SU-DHL-6 (cell line): ENCODE measurements around the gene LTBP1.

Experiments
- H2AFZ ChIP-seq: fragments of 200-600 bp; sonication (generic); 2 replicates; pipeline ENCODE4 v1.6.1; 2014; ENCODE audit warnings: low read depth, mild to moderate bottlenecking, moderate library complexity, mixed read lengths, antibody characterized with exemption, low read length; ENCODE audit not compliant: severe bottlenecking
- H3F3A ChIP-seq: fragments of 200-600 bp; shearing (Covaris generic); 2 replicates; pipeline ENCODE4 v1.6.0; 2016; ENCODE audit warnings: antibody characterized with exemption, mild to moderate bottlenecking; ENCODE audit not compliant: insufficient read depth
- H3K27ac ChIP-seq: fragments of 200-600 bp; sonication (generic); 2 replicates; pipeline ENCODE4 v1.5.1; 2016; ENCODE audit warnings: low read depth, mild to moderate bottlenecking, low read length, moderate library complexity, mixed read lengths
- H3K27me3 ChIP-seq: fragments of 200-600 bp; sonication (generic), shearing (Covaris generic); 2 replicates; pipeline ENCODE4 v1.6.0; 2014; ENCODE audit warnings: mild to moderate bottlenecking, low read length
- H3K36me3 ChIP-seq: fragments of 200-600 bp; sonication (generic); 2 replicates; pipeline ENCODE4 v1.6.1; 2014; ENCODE audit warnings: mild to moderate bottlenecking, low read length, mixed read lengths
- H3K4me2 ChIP-seq: fragments of 300-600, 200-600 bp; shearing (Covaris generic), sonication (generic); 2 replicates; pipeline ENCODE4 v1.6.0; 2014; ENCODE audit warnings: low read length, low read depth, mild to moderate bottlenecking; ENCODE audit not compliant: poor library complexity, severe bottlenecking
- H3K4me3 ChIP-seq: fragments of 200-600 bp; sonication (generic); 2 replicates; pipeline ENCODE4 v1.5.1; 2014; ENCODE audit warnings: antibody characterized with exemption, low read length, mild to moderate bottlenecking, mixed read lengths; ENCODE audit not compliant: insufficient read depth, poor library complexity, severe bottlenecking
- H3K79me2 ChIP-seq: fragments of 200-600 bp; sonication (generic); 2 replicates; pipeline ENCODE4 v1.6.1; 2014; ENCODE audit warnings: mild to moderate bottlenecking, low read length, moderate library complexity; ENCODE audit not compliant: insufficient read depth
- H3K9ac ChIP-seq: fragments of 200-600 bp; sonication (generic); 2 replicates; pipeline ENCODE4 v1.7.0; 2014; ENCODE audit warnings: mild to moderate bottlenecking, low read length
- H3K9me2 ChIP-seq: fragments of 200-600 bp; sonication (generic); replicated peaks from 2 replicates; pipeline ENCODE4 v1.6.1; 2014; ENCODE audit warnings: low read length; ENCODE audit not compliant: insufficient read depth
- H3K9me3 ChIP-seq: fragments of 200-600 bp; sonication (generic); 2 replicates; pipeline ENCODE4 v1.6.1; 2014; ENCODE audit warnings: low read length, mixed read lengths; ENCODE audit not compliant: insufficient read depth
- H4K20me1 ChIP-seq: fragments of 200-600 bp; sonication (generic); 2 replicates; pipeline ENCODE4 v1.6.1; 2014; ENCODE audit warnings: low read depth, mild to moderate bottlenecking, antibody characterized with exemption, low read length, moderate library complexity, mixed read lengths
- EZH2phosphoT487 ChIP-seq: fragments of 200-600 bp; sonication (generic), shearing (Covaris generic); conservative IDR thresholded peaks from 2 replicates; pipeline ENCODE4 v1.6.1; 2018; ENCODE audit warnings: mild to moderate bottlenecking, antibody characterized with exemption, low read length, moderate library complexity, mixed read lengths
- TF ChIP-seq, protein P1 (sequence below): fragments of 200-600 bp; sonication (generic); IDR thresholded peaks from one replicate; pipeline ENCODE4 v1.5.1; 2017; ENCODE audit warnings: antibody characterized with exemption, mild to moderate bottlenecking, low read length, moderate library complexity; ENCODE audit not compliant: insufficient read depth, poor library complexity, severe bottlenecking

The LTBP1 gene

DNA sequence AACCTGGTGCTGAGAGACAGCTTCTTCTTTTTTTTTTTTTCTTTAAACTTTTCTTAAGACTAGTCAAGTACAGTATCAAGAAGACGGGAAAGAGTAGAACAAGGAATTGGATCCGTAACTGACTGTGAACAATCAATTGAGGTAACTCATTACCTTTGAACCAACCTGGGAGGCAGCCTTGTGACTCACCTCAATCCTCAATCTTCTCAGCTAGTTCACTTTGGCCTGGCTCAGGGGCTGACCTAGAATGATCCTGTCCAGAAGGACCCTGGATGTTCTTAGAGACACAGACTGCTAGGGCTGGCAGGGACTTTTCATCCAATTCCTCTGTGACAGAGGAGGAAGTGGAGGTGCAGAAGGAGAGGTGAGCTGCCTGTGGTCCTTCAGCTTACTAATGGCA is 1.5 kb upstream of the LTBP1 start:
- Histone ChIP-seq H3F3A (peaks cover 66% of the 10 kb centered on the region), H3K79me2 (peaks cover 36% of the 10 kb centered on the region), H3K4me2 (peak overlapping the region; percentile 97), H3K27ac (peak overlapping the region; percentile 94), H3K9me2 (no peaks in the 10 kb centered on the region), H3K27me3 (no peaks in the 10 kb centered on the region), H3K9me3 (no peaks in the 10 kb centered on the region), H3K4me3 (no peak overlapping the region), H2AFZ (no peak overlapping the region), H4K20me1 (no peaks in the 10 kb centered on the region), H3K9ac (peak overlapping the region; percentile 85; the same call in 1 of the 2 replicates), H3K36me3 (peaks cover 6% of the 10 kb centered on the region; the same call in 1 of the 2 replicates)
- TF ChIP-seq, protein P1, sequence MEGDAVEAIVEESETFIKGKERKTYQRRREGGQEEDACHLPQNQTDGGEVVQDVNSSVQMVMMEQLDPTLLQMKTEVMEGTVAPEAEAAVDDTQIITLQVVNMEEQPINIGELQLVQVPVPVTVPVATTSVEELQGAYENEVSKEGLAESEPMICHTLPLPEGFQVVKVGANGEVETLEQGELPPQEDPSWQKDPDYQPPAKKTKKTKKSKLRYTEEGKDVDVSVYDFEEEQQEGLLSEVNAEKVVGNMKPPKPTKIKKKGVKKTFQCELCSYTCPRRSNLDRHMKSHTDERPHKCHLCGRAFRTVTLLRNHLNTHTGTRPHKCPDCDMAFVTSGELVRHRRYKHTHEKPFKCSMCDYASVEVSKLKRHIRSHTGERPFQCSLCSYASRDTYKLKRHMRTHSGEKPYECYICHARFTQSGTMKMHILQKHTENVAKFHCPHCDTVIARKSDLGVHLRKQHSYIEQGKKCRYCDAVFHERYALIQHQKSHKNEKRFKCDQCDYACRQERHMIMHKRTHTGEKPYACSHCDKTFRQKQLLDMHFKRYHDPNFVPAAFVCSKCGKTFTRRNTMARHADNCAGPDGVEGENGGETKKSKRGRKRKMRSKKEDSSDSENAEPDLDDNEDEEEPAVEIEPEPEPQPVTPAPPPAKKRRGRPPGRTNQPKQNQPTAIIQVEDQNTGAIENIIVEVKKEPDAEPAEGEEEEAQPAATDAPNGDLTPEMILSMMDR: no peak
- no peak for TF ChIP-seq EZH2phosphoT487

DNA sequence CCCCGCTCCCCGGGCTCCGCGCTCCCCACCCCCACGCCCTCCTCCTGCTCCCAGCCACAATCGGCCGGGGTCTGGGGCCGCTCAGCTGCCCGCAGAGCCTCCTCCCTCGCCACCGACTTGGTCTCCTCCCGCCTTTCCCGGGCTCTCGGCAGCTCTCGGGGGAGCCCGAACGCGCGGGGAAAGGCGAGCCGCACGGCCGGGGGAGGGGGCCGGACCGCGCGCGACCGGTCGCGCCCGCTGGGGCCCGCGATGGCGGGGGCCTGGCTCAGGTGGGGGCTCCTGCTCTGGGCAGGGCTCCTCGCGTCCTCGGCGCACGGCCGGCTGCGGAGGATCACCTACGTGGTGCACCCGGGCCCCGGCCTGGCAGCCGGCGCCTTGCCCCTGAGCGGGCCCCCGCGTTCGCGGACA is 327 bp downstream of the LTBP1 start:
- H2AFZ ChIP-seq: no peak overlapping the region
- H3K27me3 ChIP-seq: no peaks in the 10 kb centered on the region
- H3F3A ChIP-seq: peaks cover 55% of the 10 kb centered on the region
- H4K20me1 ChIP-seq: no peaks in the 10 kb centered on the region; the same call in 1 of the 2 replicates
- H3K9me3 ChIP-seq: no peaks in the 10 kb centered on the region
- H3K4me2 ChIP-seq: peak overlapping the region; percentile 97
- H3K27ac ChIP-seq: peak overlapping the region; percentile 94
- H3K9me2 ChIP-seq: no peaks in the 10 kb centered on the region
- peaks cover 54% of the 10 kb centered on the region for H3K79me2 ChIP-seq
- H3K9ac ChIP-seq: peak overlapping the region; percentile 85
- peaks cover 14% of the 10 kb centered on the region; the same call in 1 of the 2 replicates for H3K36me3 ChIP-seq
- peak overlapping the region; percentile 87 for H3K4me3 ChIP-seq
- no peak for TF ChIP-seq EZH2phosphoT487
- TF ChIP-seq, protein P1: no peak

DNA sequence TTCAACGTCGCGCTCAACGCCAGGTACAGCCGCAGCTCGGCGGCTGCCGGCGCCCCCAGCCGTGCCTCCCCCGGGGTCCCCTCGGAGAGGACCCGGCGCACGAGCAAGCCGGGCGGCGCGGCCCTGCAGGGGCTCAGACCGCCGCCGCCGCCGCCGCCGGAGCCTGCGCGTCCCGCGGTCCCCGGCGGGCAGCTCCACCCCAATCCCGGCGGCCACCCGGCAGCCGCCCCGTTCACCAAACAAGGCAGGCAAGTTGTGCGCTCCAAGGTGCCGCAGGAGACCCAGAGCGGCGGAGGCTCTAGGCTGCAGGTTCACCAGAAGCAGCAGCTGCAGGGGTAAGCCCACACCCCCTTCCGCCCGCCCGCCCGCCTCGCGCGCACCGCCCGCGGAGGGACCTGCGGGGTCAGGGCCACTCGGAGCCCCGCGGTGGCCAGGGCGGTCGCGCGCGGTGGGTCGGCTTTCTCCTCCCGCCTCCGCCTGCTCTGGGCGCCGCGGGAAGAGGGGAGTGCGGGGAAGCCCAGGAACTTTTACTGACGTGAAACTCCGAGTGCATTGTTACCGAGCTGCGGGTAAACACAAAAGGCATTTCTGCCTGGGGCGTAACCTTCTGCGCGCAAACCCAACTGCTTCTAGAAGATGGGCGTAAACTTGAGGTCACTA is 861 bp downstream of the LTBP1 start:
- Histone ChIP-seq H4K20me1 (no peaks in the 10 kb centered on the region; the same call in 1 of the 2 replicates), H3K27ac (peak overlapping the region; percentile 94), H2AFZ (no peak overlapping the region), H3K9ac (peak overlapping the region; percentile 85), H3K9me2 (no peaks in the 10 kb centered on the region), H3F3A (peaks cover 49% of the 10 kb centered on the region), H3K36me3 (peaks cover 16% of the 10 kb centered on the region; the same call in 1 of the 2 replicates), H3K4me2 (peak overlapping the region; percentile 97), H3K79me2 (peaks cover 59% of the 10 kb centered on the region), H3K4me3 (peak overlapping the region; percentile 87), H3K9me3 (no peaks in the 10 kb centered on the region), H3K27me3 (no peaks in the 10 kb centered on the region)
- no peak for TF ChIP-seq EZH2phosphoT487
- TF ChIP-seq, protein P1: no peak
